Measurements from ENCODE around the gene CNNM3. TPM values are rescaled to one million over a fixed set of nuclear protein-coding genes. Genes with fewer than 3 reads are reported as not detected.
"Not testable (repeated sequence)": the region's sequence is repeated elsewhere in the genome, so short reads cannot be mapped to it uniquely, and the experiment has no call there.

CNNM3 gene
- total RNA-seq, 1 donor from 2014 or later = 31.4 TPM

DNA sequence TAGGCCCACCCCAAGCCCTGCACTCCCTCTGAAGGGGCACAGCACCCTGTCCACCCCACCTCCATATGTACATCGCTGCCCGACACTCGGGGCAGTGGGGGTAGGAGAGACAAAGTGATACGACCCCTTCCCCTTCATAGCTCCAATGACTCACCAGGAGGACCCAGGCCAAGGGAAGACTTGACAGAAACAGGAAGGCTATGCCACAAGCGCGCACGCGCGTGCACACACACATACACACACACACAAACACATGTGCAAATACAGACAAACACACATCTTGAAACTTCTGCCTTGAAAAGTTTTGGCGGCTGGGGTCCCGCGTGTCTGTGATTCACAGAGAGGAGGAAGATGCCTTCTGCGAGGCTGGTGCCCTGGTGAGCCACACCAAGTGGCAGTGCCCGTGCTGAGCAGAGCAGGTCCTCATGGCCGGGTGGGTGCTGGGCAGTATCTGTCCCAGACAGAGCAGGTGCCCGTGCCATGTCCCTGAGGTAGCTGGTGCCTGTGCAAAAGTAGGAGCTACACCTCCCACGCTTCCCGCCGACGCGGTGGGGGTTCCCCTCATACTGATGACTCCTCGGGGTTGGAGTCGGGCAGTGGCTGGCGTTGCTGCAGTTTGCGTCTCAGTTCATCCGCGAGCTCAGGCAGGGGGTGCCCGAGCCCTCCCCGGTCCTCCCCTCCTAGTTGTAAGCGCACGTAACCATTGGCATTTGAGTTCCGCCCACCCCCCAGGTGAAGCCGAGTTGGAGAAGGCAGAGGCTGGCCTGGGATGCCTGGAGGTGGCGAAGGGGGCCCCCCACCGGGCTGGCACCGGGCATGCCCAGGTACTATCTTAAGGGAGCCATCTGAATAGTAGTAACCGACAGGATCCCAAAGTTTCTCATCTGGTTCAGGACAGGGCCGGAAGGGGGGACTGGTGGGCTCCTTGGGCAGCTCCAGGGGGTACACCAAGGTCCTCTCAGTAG lies 44.3 kb downstream of the CNNM3 start:
- DNase-seq (ENCODE audit: low spot score) = peak; percentile 51
- ATAC-seq = no peak

DNA sequence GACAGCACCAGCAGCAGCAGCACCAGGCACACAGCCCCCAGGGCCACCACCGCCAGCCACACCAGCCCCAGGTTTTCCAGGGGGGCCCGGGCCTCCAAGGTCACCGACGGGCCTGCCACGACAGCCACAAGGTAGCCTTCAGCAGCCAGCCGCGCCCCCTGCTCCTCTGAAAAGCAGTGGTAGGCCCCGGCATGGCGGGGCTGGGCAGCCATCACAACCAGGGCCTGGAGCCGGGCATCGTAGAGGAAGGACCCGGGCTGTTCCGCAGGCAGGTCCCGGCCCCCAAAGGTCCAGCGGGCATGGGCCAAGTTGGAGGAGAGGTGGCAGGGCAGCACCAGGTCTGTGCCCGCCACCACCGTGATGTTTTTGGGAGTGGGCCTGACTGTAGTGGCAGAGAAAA lies 45.0 kb downstream of the CNNM3 start:
- no peak for ATAC-seq
- peak; percentile 45 for DNase-seq (ENCODE audit: low spot score)

DNA sequence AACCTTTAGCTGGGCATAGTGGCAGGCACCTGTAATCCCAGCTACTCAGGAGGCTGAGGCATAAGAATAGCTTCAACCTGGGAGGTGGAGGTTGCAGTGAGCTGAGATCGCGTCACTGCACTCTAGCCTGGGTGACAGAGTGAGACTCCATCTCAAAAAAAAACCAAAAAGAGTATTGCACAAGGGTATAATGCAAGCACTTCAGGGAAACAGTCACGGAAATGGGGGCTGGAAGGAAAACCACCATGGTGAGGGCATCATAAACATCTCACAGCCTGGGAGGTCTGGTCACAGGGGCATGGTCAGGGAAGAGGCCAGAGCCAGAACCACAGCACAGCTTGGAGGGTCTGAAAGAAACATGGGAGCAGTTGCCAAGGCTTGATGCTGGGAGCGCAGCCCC lies 47.0 kb downstream of the CNNM3 start:
- ATAC-seq; DNase-seq (ENCODE audit: low spot score): not testable (repeated sequence)

DNA sequence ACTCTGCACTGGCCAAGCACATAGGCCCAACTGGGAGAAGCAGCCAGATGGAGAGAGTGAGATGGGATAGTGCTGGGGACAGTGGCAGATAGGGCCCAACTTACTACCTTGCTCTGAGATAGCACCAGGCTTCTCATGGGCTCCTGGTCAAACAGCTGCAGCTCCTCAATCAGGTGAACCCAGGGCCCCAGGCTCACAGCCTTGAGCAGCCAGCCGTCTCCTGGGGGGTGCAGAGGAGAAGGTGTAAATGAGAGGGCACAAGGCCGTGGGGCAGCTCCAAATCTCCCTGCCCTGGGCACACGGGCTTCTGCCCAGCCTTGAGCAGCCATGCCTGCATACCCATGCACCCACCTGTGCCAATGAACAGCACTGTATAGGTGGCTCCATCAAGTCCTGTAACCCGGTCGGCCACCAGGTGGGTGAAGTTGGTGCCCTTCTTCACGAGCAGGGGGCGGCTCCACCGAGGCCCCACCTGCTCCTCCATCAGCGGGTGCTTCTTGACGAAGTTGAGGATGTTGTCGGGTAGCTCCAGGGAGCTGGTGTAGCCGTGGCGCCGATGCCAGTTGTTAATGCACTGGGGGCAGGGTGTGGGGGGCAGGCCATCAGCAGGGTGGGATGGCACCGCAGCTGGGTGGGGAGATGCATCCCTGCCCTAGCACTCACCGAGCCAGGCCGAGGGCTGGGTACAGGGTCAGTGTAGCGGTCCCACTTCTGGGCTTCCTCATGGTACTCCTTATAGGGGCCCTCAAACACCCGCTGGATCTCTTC lies 47.7 kb downstream of the CNNM3 start:
- no peak for ATAC-seq
- DNase-seq (ENCODE audit: low spot score) = no peak

DNA sequence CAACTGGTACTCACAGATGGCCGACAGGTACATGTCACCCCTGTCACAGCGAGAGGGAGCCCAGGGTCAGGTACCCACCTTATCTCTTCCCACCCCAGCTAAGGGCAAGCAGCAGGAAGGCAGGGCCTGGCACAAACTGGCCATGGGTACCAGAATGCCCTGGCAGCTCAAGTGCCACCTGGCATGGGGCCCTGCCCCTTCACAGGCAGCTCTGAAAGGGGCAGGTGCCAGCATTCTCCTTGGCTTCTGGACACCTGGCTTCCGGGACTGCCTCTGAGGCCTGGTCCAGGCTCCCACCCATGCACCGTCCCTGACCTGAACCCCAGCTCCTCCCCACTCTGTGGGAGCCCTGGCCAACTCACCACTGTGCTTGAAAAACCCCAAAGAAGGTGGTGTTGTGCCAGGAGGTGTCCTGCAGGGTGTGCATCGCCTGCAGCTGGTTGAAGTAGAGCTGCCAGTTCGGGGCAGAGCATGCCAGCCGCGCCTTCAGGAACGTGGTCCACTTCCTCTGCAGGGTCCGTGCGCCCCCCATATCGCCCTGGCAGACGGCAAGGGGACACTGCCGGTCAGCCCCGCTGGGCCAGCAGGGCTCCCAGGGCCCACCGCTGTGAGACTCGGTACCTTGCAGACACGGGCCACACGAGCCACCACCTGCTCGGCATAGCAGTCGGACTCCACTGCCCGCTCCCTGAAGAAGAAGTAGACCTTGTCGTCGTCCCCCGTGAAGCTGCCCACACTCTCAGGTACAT lies 48.4 kb downstream of the CNNM3 start:
- DNase-seq (ENCODE audit: low spot score) = peak; percentile 88
- peak; percentile 43 for ATAC-seq

DNA sequence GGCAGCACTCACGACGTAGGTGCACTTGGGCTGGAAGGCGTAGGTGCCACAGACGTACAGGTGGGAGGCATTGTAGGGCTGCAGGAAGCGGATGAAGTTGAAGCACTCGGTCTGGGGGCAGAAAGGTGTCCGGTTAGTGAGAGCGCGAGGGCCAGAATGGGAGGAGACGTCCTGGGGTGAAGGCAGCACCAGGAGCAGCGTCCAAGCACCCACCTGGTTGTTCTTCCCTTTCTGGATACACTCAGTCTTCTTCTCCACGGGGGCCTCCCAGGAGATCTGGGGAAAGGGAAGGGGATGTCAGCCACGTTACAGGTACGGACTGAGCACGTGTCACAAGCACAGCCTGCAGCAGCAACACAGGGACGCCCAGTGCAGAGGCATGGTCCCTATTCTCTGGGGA lies 49.6 kb downstream of the CNNM3 start:
- ATAC-seq (no peak), DNase-seq (ENCODE audit: low spot score) (no peak)

DNA sequence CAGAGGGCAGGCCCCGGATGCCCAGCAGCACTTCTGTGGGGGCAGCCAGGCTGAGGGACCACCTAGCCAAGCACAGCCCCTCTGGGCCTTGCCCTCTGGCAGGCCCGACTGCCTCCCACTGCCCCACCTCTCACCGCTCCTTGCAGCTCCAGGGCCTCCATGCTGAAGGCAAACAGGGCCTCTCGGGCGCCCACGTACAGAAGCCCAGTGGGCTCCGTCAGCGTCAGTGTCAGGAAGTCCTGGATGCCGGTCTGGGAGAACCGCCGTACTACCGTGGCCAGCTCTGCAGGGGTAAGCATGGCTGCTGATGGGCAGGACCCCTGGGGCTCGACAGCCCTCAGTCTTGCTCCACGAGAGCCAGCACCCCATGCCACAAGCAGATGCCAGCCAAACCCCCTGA lies 50.1 kb downstream of the CNNM3 start:
- DNase-seq (ENCODE audit: low spot score) = no peak
- ATAC-seq = no peak

DNA sequence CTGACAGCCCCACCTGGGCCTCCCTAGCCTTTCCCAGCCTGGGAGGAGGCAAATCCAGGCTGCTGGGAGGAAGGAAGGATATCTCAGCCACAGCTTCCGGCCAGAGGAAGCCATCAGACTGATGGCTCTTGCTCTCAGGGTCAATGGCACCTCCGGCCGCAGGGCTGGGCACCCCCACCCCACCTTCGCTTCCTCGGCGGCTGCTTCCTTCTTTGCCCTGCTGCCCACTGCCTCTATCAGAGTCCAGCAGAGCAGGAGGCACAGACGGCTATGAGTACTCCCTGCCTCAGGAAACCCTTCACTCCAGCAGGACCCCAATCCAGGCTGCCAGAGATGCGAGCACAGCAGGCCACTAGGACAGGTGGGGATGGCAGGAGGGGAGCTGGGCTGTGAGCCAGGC lies 50.5 kb downstream of the CNNM3 start:
- no peak for ATAC-seq

DNA sequence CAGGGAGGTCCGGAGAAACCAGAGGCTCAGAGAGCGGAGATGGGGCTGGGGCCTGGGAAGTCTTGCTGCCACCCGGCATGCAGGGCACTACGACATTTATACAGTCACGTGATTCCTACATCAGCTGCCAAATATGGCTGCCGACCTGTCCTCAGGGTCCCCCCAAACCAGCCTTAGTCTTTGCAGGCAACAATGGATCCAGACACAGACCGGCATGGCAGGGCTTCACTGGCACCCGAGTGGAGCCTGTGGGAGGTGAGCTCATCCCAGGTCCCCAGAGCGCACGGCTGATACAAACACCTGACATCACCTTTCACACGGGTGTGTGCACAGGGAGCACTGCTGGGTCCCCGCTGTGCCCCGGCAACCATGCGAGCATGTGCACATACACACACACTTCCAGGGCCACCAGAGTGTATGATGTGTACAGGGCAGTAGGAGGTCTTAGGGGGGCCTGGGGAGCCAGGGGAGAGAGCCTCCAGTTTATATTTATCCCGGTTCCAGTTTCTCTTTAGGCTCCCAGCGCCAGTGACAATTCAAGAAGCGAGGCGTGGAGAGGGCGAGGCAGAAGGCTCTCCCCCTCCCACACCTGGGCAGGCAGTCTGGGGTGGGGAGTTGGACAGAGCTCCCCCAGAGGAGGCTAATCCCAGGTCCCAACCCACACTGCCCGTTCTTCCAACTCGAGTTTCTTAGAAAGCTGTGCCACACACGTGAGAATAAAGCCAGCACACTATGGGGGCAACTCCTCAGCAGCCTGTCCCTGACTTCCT lies 51.1 kb downstream of the CNNM3 start:
- no peak for ATAC-seq
- no peak for DNase-seq (ENCODE audit: low spot score)

More for the DNA sequence above, 50.5 kb downstream of the CNNM3 start:
- DNase-seq (ENCODE audit: low spot score) = peak; percentile 48

DNA sequence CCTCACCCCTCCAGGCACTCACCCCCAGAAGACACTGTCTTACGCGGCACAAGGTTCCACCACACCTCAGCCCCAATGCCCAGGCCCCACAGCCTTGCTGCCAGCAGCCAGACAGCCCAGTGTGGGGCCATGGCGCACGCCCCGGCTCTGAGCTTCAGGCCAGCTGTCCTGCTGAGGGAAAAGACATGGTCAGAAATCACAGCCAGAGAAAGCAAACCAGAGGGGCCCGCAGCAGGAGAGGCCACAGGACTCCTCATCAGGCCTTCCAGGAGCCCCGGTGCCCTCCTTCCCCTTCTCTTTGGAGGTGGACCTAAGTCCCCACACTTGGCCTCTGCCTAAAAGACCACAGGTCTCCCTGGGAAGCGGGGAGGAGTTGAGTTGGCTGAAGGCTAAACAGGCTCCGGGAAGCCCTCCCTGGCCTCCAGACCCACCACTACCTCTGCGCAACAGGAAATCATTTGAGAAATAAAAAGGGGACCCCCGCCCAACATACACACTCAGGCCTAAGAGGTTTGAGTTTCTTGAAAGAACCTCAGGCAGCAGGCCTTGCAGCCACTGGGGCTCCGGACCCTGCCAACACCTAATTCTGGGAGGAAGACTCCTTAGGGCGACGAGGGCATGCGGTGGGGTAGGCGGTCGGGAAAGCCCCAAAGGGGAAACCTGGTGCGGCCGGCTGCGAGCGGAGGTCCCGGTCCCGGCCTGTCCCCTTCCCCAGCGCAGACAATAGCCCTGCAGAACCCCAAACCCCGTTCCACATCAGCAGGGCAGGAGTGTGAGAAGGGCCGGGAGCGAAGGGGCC lies 51.9 kb downstream of the CNNM3 start:
- DNase-seq (ENCODE audit: low spot score) = peak; percentile 47
- ATAC-seq = no peak

DNA sequence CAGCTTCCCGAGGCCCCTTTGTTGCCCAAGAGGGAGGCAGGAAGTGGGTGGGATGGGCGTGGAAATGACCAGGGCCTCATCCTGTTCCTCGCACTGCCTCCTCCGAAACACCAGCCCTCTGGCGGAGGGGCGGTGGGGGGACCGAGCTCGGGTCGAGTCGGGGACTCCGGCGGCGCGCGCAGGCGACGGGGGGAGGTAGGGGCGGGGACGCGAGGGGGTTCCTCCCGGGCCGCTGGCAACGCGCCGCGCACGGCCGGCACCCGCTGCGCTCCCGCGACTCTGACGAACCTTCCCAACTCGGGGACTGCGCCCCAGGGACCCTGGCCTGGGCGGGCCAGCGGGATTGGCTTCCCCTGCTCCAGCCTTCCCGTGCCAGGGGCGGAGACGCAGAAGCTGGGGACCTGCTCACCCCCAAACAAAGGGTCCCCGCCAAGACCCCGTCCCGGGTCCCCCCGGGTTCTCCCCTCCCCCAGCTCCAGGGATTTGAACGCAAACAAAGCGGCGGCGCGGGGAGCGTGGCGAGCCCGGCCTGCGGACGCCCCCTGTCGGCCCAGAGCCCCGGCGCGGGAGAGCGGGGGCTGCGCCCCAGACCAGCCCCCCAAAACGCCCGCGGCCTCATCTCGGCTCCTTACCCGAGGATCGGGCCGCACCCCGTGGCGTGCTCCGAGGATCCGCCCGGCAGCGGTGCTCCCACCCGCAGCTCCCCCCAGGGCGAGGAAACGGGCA lies 52.6 kb downstream of the CNNM3 start:
- ATAC-seq (peak; percentile 72), DNase-seq (ENCODE audit: low spot score) (peak; percentile 88)

DNA sequence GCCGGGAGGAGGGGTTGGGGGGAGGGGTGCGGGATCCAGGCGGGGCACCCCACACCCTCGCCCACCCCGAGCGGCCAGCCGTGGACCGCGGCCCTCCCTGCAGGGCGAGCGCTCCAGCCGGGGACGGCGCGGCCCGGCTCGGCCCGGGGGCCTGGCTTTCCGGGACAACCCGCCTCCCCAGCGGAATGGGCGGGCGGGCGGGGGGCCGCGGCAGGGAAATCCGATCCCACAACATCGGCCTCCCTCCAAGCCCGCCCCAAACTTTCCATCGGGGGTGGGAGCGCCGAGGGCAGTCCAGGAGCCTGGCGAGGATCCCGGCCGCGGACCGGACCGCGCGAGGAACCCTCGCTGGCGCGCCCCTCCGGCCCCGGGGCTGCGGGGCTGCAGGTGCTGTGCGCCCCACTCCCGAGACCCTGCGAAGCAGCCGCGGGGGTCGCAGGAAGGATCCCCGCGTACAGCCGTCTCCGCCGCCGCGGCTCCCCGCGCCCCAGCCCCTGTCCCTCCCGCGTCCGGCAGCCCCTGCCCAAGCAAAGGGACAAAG lies 53.3 kb downstream of the CNNM3 start:
- peak; percentile 83 for DNase-seq (ENCODE audit: low spot score)
- ATAC-seq = peak; percentile 47

DNA sequence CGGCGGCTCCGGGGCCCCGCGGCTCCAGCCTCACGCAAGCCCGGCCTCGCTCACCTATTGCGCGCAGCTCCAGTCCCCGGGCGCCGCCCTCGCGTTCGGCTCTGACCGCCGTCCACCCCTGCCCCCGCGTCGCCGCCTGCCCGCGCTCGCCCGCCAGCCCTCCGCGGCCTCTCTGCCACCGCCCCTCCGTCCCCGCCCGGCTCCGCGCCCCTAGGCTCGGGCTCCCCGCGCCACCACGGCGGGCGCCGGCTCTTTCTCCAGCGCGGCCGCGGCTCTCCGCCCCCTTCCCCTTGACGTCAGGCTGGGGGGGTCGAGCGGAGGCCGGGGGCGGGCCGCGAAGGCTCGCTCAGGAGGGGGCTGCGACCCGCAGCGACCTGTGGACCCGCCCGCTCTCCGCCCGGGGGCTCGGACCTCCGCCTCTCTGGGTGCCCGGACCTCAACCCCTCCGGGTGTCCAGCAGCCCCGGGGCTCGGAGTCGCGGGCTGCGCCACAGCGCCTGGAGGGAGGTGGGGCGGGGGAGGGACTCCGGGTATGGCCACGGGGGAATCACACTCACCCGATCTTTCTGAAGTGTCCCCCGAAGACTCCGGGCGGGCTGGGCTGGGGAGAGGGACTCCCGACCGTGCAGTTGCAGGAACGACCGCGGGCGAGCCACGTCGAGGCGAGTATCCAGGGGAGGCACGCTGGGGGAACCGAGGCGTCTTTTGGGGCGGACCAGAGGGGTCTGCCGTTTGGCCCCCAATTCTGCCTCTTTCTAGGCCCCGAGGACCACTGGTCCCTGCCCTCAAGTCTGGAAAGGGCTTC lies 54.0 kb downstream of the CNNM3 start, which contains the start of gene SEMA4C:
Gene SEMA4C (minus strand): TSS at position 259 of the 804 bp plus-strand sequence. CDS start 2,194 bp downstream, outside the sequence.
- DNase-seq (ENCODE audit: low spot score) = peak; percentile 70

DNA sequence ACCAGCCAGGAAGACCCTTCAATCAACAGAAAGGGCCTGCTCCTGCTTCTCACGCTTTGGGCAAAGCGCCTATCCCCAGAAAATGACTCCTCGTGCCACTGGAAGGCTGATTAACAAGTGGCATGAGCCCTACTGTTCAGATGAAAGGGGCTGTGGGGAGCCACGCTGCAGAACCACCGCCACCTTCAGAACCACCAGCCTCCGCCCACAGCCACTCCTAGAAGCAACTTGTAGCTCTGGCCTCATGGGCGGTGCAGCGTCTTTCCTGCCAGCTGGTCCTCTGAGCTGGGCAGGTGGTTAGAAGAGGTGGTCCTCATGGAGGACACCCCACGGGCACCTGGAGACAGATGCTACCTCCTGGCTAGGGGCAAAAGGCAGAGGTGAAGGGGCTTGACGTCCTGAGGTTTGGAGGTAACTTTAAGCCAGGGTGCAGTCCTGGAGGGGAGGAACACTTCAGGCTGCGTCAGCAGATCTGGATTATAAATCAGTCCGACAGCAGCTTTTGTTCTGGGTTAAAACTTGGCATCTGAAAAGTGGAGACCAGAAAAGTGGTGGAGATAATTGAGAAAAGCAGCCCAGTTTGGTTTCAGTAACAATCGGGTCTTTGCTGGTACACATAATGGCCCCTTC lies 54.7 kb downstream of the CNNM3 start:
- no peak for ATAC-seq
- peak; percentile 50 for DNase-seq (ENCODE audit: low spot score)

More for the DNA sequence above, 54.0 kb downstream of the CNNM3 start, which contains the start of gene SEMA4C:
- ATAC-seq = peak; percentile 58

DNA sequence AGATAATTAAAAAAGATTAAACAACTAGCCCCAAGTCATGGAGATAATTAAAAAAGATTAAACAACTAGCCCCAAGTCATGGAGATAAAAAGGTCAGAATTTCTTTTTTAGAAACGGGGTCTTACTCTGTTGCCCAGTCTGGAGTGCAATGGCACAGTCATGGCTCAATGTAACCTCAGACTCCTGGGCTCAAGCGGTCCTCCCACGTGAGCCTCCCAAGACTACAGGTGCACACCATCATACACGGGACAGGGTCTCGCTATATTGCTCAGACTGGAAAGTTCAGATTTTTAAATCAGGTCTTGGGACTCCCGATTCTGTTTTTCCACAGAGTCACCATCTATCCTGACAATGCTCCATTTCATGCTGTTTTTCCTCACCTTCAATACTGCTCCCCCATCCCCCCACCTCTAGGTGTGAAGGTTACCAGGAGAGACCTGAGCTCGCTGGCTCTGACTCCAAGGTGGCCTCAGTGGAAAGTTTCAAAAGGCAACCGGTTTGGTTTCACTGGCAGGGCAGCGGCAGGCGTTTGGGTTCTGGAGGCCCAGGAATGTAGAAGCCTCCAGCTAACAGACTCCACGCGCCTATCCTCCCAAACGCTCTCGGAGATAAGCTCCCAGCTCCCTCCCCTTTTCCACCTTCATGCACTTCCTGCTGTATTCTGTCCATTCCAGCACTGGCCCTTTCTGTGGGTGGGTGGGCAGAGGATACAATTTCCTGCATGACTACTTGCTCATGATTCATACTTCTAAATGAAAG lies 56.7 kb downstream of the CNNM3 start:
- ATAC-seq (no peak), DNase-seq (ENCODE audit: low spot score) (no peak)

DNA sequence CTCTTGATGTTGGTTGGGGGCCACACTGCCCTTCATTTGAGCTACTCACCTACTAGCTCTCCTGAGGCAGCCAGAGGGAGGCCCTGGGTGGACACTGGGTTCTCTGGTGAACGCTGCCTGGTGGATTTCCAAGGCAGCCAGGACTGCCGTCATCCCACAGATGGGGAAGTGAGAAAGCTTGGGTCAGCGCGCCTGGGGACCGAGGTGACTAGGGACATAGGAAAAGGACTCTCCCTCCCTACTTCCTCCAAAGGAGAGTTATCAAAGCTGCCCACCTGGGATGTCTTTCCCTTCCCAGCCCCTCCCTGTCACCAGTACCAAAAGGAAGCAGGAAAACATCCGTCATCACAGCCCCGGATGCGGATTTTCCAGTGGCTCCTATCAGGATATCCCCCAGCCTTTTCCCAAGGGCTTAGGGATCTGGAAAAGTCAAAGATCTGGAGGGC lies 57.6 kb downstream of the CNNM3 start:
- no peak for DNase-seq (ENCODE audit: low spot score)
- ATAC-seq = no peak
